ENCODE results near the gene SLC9A6.
A peak's percentile ranks its signal among the peaks of the same experiment; 100 is the strongest.

Gene SLC9A6

GRCh38 chrX:135982860-135983259 lies 2.4 kb upstream of the SLC9A6 start:
- WGBS, 2 experiments (ENCODE audit: insufficient coverage in 2 of 2) = no CpG with 5 or more reads among the region's 1 CpG
- no peaks in the 10 kb centered on the region for H3K36me3 ChIP-seq (ENCODE audit: control insufficient read depth, insufficient read depth, low read length)
- H3K4me3 ChIP-seq (ENCODE audit: extremely low read depth, insufficient read depth, low read length, poor library complexity, severe bottlenecking) = no peak overlapping the region
- H3K9me3 ChIP-seq (ENCODE audit: control insufficient read depth, low read length) = no peaks in the 10 kb centered on the region
- H3K27ac ChIP-seq (ENCODE audit: low read depth, low read length, severe bottlenecking) = no peak overlapping the region
- peaks cover 10% of the 10 kb centered on the region for H3K4me1 ChIP-seq (ENCODE audit: control insufficient read depth, insufficient read depth, low read length, poor library complexity, severe bottlenecking)

- no peak overlapping the region for H3K27ac ChIP-seq (ENCODE audit: low read depth, low read length, severe bottlenecking)
- H3K36me3 ChIP-seq (ENCODE audit: control insufficient read depth, insufficient read depth, low read length) = no peaks in the 10 kb centered on the region
- no CpG with 5 or more reads among the region's 2 CpGs for WGBS, 2 experiments (ENCODE audit: insufficient coverage in 2 of 2)
- no peaks in the 10 kb centered on the region for H3K9me3 ChIP-seq (ENCODE audit: control insufficient read depth, low read length)
- no peak overlapping the region for H3K4me3 ChIP-seq (ENCODE audit: extremely low read depth, insufficient read depth, low read length, poor library complexity, severe bottlenecking)
- H3K4me1 ChIP-seq (ENCODE audit: control insufficient read depth, insufficient read depth, low read length, poor library complexity, severe bottlenecking) = peaks cover 10% of the 10 kb centered on the region
These were observed 979 bp upstream of the SLC9A6 start for GRCh38 chrX:135984256-135984655.

DNA sequence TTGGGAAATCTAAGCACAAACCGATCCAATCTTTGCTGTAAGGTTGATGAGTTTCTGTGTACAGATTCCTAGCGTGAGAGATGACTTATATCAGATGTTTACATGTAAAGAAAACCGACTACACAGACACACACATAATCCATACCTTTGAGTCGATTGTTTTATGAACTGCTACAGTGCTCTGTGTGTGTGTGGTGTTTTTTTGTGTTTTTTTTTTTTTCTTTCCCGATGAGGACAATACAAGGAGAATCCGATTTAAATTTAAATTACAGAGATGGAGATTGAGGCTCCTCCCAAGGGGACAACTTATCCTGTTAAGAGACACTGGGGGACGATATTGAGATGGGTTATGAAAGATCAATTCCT lies 461 bp upstream of the SLC9A6 start:
- Histone ChIP-seq H3K4me1 (ENCODE audit: control insufficient read depth, insufficient read depth, low read length, poor library complexity, severe bottlenecking) (peaks cover 10% of the 10 kb centered on the region), H3K36me3 (ENCODE audit: control insufficient read depth, insufficient read depth, low read length) (no peaks in the 10 kb centered on the region), H3K9me3 (ENCODE audit: control insufficient read depth, low read length) (no peaks in the 10 kb centered on the region), H3K4me3 (ENCODE audit: extremely low read depth, insufficient read depth, low read length, poor library complexity, severe bottlenecking) (peak overlapping the region; percentile 59), H3K27ac (ENCODE audit: low read depth, low read length, severe bottlenecking) (peak overlapping the region; percentile 41)
- no CpG with 5 or more reads among the region's 7 CpGs for WGBS, 2 experiments (ENCODE audit: insufficient coverage in 2 of 2)

GRCh38 chrX:135985973-135986310 lies 707 bp downstream of the SLC9A6 start:
- no peak overlapping the region for H3K27ac ChIP-seq (ENCODE audit: low read depth, low read length, severe bottlenecking)
- H3K4me1 ChIP-seq (ENCODE audit: control insufficient read depth, insufficient read depth, low read length, poor library complexity, severe bottlenecking) = peaks cover 10% of the 10 kb centered on the region
- H3K36me3 ChIP-seq (ENCODE audit: control insufficient read depth, insufficient read depth, low read length) = no peaks in the 10 kb centered on the region
- peak overlapping the region; percentile 59 for H3K4me3 ChIP-seq (ENCODE audit: extremely low read depth, insufficient read depth, low read length, poor library complexity, severe bottlenecking)
- H3K9me3 ChIP-seq (ENCODE audit: control insufficient read depth, low read length) = no peaks in the 10 kb centered on the region
- no CpG with 5 or more reads among the region's 15 CpGs for WGBS, 2 experiments (ENCODE audit: insufficient coverage in 2 of 2)

GRCh38 chrX:135988245-135988644 lies 3.0 kb downstream of the SLC9A6 start:
- H3K9me3 ChIP-seq (ENCODE audit: control insufficient read depth, low read length) = no peaks in the 10 kb centered on the region
- WGBS, 2 experiments (ENCODE audit: insufficient coverage in 2 of 2) = no CpG with 5 or more reads among the region's 4 CpGs
- no peak overlapping the region for H3K4me3 ChIP-seq (ENCODE audit: extremely low read depth, insufficient read depth, low read length, poor library complexity, severe bottlenecking)
- no peak overlapping the region for H3K27ac ChIP-seq (ENCODE audit: low read depth, low read length, severe bottlenecking)
- no peaks in the 10 kb centered on the region for H3K36me3 ChIP-seq (ENCODE audit: control insufficient read depth, insufficient read depth, low read length)
- peaks cover 3% of the 10 kb centered on the region for H3K4me1 ChIP-seq (ENCODE audit: control insufficient read depth, insufficient read depth, low read length, poor library complexity, severe bottlenecking)

DNA sequence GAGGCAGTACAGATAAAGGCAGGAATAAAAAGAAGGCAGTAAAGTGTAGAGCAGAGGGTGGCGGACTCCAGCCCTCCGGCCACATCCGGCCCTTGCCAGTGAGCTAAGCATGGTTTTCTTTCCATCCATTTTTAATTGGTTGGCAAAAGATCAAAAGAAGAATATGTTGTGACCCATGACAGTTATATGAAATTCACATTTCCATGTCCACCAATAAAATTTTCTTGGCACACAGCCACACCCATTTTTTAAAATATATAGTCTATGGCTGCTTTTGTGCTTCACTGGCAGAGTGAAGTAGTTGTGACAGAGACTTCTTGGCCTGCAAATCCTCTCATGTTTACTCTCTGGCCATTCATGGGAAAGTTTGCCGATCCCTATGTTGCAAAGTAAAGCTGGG lies 29.8 kb downstream of the SLC9A6 start:
- Histone ChIP-seq H3K36me3 (ENCODE audit: control insufficient read depth, insufficient read depth, low read length) (peaks cover 14% of the 10 kb centered on the region), H3K4me3 (ENCODE audit: extremely low read depth, insufficient read depth, low read length, poor library complexity, severe bottlenecking) (no peak overlapping the region), H3K4me1 (ENCODE audit: control insufficient read depth, insufficient read depth, low read length, poor library complexity, severe bottlenecking) (no peaks in the 10 kb centered on the region), H3K27ac (ENCODE audit: low read depth, low read length, severe bottlenecking) (no peak overlapping the region), H3K9me3 (ENCODE audit: control insufficient read depth, low read length) (no peaks in the 10 kb centered on the region)
- WGBS, 2 experiments (ENCODE audit: insufficient coverage in 2 of 2) = 100% methylated on average over 1 of the region's 4 CpGs; no CpG with 5 or more reads in 1 of the 2 experiments

DNA sequence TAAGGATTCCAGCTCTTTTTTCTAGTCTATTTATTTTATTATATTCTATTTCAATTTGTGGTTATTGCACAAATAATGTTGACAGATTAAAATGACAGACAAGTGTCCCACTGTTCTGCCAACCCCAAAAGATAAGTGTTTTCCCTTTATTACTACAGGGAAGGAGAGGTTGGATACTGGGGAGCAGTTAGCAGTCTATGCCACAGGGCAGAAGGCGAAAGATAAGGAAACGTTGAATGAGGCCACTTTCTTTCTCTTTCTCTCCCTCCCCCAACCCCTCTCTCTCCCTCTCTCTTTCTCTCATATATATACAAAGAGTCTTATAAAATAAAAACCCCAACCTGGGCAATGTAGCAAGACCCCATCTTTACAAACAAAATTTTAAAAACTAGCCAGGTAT lies 31.6 kb downstream of the SLC9A6 start:
- Histone ChIP-seq H3K36me3 (ENCODE audit: control insufficient read depth, insufficient read depth, low read length) (peaks cover 17% of the 10 kb centered on the region), H3K9me3 (ENCODE audit: control insufficient read depth, low read length) (no peaks in the 10 kb centered on the region), H3K4me1 (ENCODE audit: control insufficient read depth, insufficient read depth, low read length, poor library complexity, severe bottlenecking) (no peaks in the 10 kb centered on the region), H3K4me3 (ENCODE audit: extremely low read depth, insufficient read depth, low read length, poor library complexity, severe bottlenecking) (no peak overlapping the region), H3K27ac (ENCODE audit: low read depth, low read length, severe bottlenecking) (no peak overlapping the region)
- no CpG with 5 or more reads among the region's 2 CpGs for WGBS, 2 experiments (ENCODE audit: insufficient coverage in 2 of 2)

GRCh38 chrX:136019226-136019625 lies 34.0 kb downstream of the SLC9A6 start:
- no CpG with 5 or more reads among the region's 5 CpGs for WGBS, 2 experiments (ENCODE audit: insufficient coverage in 2 of 2)
- H3K4me1 ChIP-seq (ENCODE audit: control insufficient read depth, insufficient read depth, low read length, poor library complexity, severe bottlenecking) = no peaks in the 10 kb centered on the region
- H3K4me3 ChIP-seq (ENCODE audit: extremely low read depth, insufficient read depth, low read length, poor library complexity, severe bottlenecking) = no peak overlapping the region
- no peaks in the 10 kb centered on the region for H3K9me3 ChIP-seq (ENCODE audit: control insufficient read depth, low read length)
- no peak overlapping the region for H3K27ac ChIP-seq (ENCODE audit: low read depth, low read length, severe bottlenecking)
- peaks cover 22% of the 10 kb centered on the region for H3K36me3 ChIP-seq (ENCODE audit: control insufficient read depth, insufficient read depth, low read length)

DNA sequence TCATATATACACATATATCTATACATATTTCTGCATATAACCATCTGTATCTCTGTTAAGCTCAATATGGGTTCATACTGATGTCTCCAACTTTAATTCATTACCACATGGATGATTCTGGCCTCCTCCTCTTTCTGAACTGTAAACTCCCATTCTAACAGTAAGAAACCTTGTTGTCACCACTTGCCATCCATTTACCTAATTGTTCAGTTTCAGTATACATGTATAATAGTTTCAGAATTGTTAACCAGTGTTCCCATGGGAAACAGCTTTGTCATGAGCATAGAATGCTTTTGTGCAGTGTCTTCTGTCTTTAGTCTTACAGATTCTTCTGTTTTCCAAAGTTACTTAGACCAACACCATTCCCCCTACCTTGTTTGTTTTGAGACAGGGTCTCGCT lies 35.9 kb downstream of the SLC9A6 start:
- Histone ChIP-seq H3K4me3 (ENCODE audit: extremely low read depth, insufficient read depth, low read length, poor library complexity, severe bottlenecking) (no peak overlapping the region), H3K36me3 (ENCODE audit: control insufficient read depth, insufficient read depth, low read length) (peaks cover 29% of the 10 kb centered on the region), H3K9me3 (ENCODE audit: control insufficient read depth, low read length) (no peaks in the 10 kb centered on the region), H3K27ac (ENCODE audit: low read depth, low read length, severe bottlenecking) (no peak overlapping the region), H3K4me1 (ENCODE audit: control insufficient read depth, insufficient read depth, low read length, poor library complexity, severe bottlenecking) (no peaks in the 10 kb centered on the region)
- no CpG with 5 or more reads among the region's 1 CpG for WGBS, 2 experiments (ENCODE audit: insufficient coverage in 2 of 2)

- no peak overlapping the region for H3K4me3 ChIP-seq (ENCODE audit: extremely low read depth, insufficient read depth, low read length, poor library complexity, severe bottlenecking)
- H3K36me3 ChIP-seq (ENCODE audit: control insufficient read depth, insufficient read depth, low read length) = peaks cover 29% of the 10 kb centered on the region
- H3K27ac ChIP-seq (ENCODE audit: low read depth, low read length, severe bottlenecking) = no peak overlapping the region
- no peaks in the 10 kb centered on the region for H3K4me1 ChIP-seq (ENCODE audit: control insufficient read depth, insufficient read depth, low read length, poor library complexity, severe bottlenecking)
- WGBS, 2 experiments (ENCODE audit: insufficient coverage in 2 of 2) = no CpG with 5 or more reads among the region's 1 CpG
- H3K9me3 ChIP-seq (ENCODE audit: control insufficient read depth, low read length) = no peaks in the 10 kb centered on the region
These were observed 36.7 kb downstream of the SLC9A6 start for GRCh38 chrX:136021903-136022302.

- whole genome bisulfite sequencing, 2 experiments (ENCODE audit: insufficient coverage in 2 of 2) = no CpG with 5 or more reads among the region's 3 CpGs
- Histone ChIP-seq H3K27ac (ENCODE audit: low read depth, low read length, severe bottlenecking) (no peak overlapping the region), H3K4me3 (ENCODE audit: extremely low read depth, insufficient read depth, low read length, poor library complexity, severe bottlenecking) (no peak overlapping the region), H3K36me3 (ENCODE audit: control insufficient read depth, insufficient read depth, low read length) (peaks cover 20% of the 10 kb centered on the region), H3K9me3 (ENCODE audit: control insufficient read depth, low read length) (no peaks in the 10 kb centered on the region), H3K4me1 (ENCODE audit: control insufficient read depth, insufficient read depth, low read length, poor library complexity, severe bottlenecking) (no peaks in the 10 kb centered on the region)
These were observed 39.9 kb downstream of the SLC9A6 start for GRCh38 chrX:136025091-136025490.
